GM19351 (cell line): ENCODE data around the gene RNF123.

Experiments
- ATAC-seq: cut with Tn5 transposase; IDR thresholded peaks from one replicate; pipeline ENCODE4 v1.9.1; 2021; ENCODE audit warnings: mild to moderate bottlenecking, moderate library complexity; ENCODE audit not compliant: unreplicated experiment

The RNF123 gene

GRCh38 chr3:49700453-49701128 is 11.2 kb downstream of the RNF123 start:
- ATAC-seq, result no peak

- no peak for ATAC-seq
These were observed 12.2 kb downstream of the RNF123 start for GRCh38 chr3:49701388-49702077.

DNA sequence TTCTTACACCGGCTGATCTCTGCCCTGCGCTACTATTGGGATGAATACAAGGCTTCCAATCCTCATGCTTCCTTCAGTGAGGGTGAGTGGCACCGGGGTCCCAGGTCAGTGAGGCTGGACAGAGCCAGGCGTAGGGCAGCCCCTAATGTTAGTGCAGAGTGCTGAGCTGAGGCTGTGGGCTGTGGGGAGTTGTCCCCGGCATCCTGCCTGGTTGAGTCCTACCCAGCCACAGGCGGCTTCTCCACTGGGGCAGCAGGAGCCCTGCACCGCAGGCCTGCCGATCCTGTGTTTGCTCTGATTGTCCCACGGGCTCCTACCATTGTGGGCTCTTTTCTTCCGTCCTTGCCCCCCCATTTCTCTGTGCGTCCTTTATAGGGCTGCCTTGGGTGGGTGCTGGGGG is 13.3 kb downstream of the RNF123 start:
- no peak for ATAC-seq

DNA sequence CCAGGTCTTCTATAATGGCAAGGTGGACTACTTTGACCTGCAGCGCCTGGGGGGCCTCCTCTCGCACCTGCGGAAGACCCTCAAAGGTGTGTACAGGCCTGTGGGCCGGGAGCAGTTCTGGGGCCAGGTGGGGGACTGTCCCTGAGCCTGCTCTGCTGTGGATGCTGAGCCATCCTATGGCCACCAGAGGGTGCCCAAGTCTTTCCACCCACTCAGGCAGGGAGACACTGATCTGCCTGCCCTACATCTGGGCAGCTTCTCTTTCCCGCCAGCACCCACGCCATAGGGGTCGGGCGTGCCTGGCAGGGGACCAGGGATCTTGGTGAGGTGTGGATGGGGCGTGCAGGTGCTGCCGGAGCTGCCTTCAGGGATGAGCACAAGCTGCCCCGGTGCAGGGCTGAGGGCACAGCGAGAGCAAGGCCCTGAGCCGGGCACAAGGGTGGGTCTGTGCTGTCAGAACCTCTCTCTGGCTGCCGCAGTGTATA is 14.1 kb downstream of the RNF123 start:
- peak; percentile 77 for ATAC-seq

GRCh38 chr3:49703956-49704355 is 14.6 kb downstream of the RNF123 start:
- ATAC-seq, result no peak

GRCh38 chr3:49704629-49705028 is 15.3 kb downstream of the RNF123 start:
- no peak for ATAC-seq

- no peak for ATAC-seq
These were observed 16.1 kb downstream of the RNF123 start for GRCh38 chr3:49705390-49705960.

GRCh38 chr3:49706456-49707112 is 17.2 kb downstream of the RNF123 start:
- no peak for ATAC-seq

- ATAC-seq, result no peak
These were observed 17.7 kb downstream of the RNF123 start for GRCh38 chr3:49707113-49707480.

DNA sequence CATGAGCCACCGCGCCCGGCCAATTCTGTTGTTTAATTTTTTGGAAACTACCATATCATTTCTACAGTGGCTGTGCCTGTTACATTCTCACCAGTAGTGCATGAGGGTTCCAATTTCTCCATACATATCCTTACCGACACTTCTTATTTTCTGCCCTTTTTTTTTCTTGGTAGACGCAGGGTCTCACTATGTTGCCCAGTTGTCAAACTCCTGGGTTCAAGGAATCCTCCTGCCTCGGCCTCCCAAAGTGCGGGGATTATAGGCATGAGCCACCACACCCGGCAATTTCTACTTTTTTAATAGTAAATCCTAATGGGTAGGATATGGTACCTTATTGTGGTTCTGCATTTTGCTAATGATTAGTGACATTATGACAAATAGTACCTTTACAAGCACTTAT is 20.5 kb downstream of the RNF123 start:
- no peak for ATAC-seq

DNA sequence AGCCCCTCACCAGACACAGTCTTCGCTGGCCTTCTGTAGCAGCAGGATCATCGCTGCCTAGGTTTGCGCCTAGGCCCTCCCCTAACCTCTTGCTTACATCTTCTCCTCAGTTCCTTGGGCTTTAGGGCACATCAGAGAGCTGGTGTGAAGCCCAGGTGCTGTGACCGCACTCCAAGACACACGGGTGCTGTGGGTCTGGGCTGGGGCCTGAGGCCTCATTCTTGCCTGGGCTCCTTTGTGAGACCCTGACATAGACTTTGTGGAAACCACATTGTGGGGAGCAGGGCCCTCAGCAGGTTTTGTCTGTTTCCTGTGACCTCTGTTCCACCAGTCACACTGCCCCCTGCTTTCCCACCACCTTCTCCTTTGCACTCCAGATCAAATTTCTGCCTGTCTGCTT is 22.1 kb downstream of the RNF123 start:
- no peak for ATAC-seq

DNA sequence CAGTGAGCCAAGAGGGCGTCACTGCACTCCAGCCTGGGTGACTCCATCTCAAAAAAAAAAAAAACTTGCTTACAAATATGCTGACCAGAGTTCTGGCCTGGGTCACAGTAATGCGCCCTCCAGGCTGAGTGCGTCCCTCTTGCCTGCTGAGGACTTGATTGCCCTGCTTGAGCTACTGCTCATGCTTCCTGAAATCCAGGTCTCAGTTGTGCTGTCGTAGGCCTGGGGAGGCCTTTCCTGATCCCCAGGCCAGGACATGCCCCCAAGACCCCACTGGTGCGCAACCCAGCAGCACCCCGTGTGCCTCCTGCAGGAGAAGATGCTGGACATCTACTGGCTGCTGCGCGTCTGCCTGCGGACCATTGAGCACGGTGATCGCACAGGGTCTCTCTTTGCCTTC is 22.8 kb downstream of the RNF123 start:
- no peak for ATAC-seq

GRCh38 chr3:49712631-49713317 is 23.4 kb downstream of the RNF123 start:
- no peak for ATAC-seq

DNA sequence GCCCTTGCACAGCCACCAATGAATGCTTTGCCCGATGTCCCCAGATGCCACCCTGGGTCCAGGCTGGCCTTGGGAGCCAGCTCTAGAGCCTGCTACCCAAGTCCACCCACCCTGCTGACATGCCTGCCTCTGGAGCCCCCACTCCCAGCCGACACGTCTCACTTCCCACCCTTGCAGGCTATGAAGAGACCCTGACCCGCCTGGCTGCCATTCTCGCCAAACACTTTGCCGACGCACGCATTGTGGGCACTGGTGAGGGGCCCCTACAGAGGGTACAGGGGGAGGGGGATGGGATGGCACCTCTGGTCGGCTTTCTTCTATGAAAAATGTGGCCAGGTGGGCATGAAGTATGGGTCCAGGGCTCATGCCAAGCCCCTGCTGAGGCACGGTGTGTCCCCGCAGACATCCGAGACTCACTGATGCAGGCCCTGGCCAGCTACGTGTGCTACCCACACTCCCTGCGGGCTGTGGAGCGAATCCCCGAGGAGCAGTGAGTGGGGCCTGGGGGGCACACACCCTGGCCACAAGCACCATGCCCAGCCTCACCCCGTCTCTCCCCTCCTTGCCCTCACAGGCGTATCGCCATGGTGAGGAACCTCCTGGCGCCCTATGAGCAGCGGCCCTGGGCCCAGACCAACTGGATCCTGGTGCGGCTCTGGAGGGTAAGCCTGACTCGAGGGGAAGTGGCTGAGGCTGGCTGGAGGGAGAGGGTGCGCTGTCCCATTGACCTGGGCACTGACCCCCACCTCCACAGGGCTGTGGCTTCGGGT is 24.2 kb downstream of the RNF123 start:
- no peak for ATAC-seq

- ATAC-seq, result no peak
These were observed 25.6 kb downstream of the RNF123 start for GRCh38 chr3:49714728-49715550.

DNA sequence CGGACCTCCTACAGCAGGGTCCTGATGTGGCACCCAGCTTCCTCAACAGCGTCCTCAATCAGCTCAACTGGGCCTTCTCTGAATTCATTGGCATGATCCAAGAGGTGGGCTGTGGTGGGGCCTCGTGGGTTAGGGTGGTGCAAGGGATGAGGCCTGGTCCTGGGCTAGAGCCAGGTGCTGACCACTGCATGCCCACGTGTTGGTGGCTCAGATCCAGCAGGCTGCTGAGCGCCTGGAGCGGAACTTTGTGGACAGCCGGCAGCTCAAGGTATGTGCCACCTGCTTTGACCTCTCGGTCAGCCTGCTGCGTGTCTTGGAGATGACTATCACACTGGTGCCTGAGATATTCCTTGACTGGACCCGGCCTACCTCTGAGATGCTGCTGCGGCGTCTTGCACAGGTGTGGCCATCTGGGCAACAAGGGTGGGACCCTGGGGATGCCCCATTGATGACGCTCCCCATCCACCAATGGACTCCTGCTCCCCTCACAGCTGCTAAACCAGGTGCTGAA is 26.3 kb downstream of the RNF123 start:
- ATAC-seq, result no peak

DNA sequence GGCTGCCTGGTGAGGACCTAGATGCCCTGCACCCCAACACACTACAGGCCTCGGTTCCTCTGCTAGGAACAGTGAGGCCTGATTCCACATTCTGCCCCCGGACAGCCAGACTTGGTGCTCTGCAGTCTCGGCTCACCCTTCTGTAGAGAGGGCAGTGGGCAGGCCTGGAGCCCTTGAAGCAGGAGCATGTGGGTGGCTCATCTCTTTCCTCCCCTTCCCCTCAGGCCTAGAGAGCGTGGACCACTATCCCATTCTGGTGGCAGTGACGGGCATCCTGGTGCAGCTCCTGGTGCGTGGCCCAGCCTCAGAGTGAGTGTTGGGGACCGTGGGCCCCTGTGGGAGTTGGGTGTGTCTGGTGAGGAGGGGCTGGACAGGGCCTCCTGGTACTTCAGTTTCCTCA is 26.8 kb downstream of the RNF123 start:
- no peak for ATAC-seq

DNA sequence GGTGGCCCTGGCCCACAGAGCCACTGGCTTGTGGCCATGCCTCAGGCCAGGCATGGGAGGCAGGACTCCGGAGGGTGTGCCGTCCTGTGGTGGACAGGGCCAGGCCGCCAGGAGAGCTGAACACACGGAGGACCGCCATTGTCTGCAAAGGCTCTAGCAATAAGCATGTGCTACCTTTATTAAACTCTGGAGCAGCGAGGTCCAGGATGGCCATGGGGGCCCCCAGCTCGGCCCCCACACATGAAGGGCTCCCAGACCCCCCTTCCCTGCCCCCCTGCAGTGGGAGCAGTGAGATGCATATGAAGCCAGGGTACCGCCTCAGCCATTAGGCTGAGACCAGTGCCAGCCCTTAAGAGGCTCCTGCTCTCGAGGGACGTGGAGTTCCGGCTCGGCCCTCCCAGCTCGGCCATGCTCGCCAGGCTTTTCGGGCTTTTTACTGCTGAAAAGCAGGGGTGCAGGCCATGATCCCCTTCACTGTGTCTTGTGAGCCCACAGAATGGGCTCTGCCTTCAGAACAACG is 27.4 kb downstream of the RNF123 start:
- ATAC-seq, result no peak
